BE2C (cell line): ENCODE results near the gene SLC29A1.

Experiments
- DNase-seq: peaks from one replicate; pipeline ENCODE4 v3.0.0-alpha.2; 2020
- H3K27me3 ChIP-seq: fragments of 250-450 bp; sonication (Bioruptor Pico); 2 replicates; pipeline ENCODE4 v1.5.1; 2020; ENCODE audit warnings: mild to moderate bottlenecking
- H3K36me3 ChIP-seq: fragments of 250-450 bp; sonication (Bioruptor Pico); 2 replicates; pipeline ENCODE4 v1.5.1; 2020; ENCODE audit warnings: mild to moderate bottlenecking
- H3K4me1 ChIP-seq: fragments of 250-450 bp; sonication (Bioruptor Pico); 2 replicates; pipeline ENCODE4 v1.5.1; 2020
- H3K4me3 ChIP-seq: 2 replicates; pipeline ENCODE4 v1.5.1; 2011; ENCODE audit warnings: low read depth, low read length
- H3K9me3 ChIP-seq: fragments of 250-450 bp; sonication (Bioruptor Pico); 2 replicates; pipeline ENCODE4 v1.5.1; 2020
- CTCF ChIP-seq: IDR thresholded peaks from 2 replicates; pipeline ENCODE4 v1.5.1; 2012; ENCODE audit warnings: mild to moderate bottlenecking, low read depth, low read length

Gene SLC29A1

GRCh38 chr6:44211284-44211683 is 12.1 kb upstream of the SLC29A1 start:
- no peaks in the 10 kb centered on the region for H3K4me1 ChIP-seq
- no peaks in the 10 kb centered on the region for H3K36me3 ChIP-seq
- no peak for TF ChIP-seq CTCF
- H3K4me3 ChIP-seq: no peak overlapping the region
- no peak for DNase-seq
- no peaks in the 10 kb centered on the region for H3K27me3 ChIP-seq
- no peaks in the 10 kb centered on the region for H3K9me3 ChIP-seq

- DNase-seq: no peak
- H3K9me3 ChIP-seq: no peaks in the 10 kb centered on the region
- no peaks in the 10 kb centered on the region for H3K27me3 ChIP-seq
- TF ChIP-seq CTCF: no peak
- H3K4me3 ChIP-seq: no peak overlapping the region
- no peaks in the 10 kb centered on the region for H3K36me3 ChIP-seq
- peaks cover 15% of the 10 kb centered on the region; the same call in 1 of the 2 replicates for H3K4me1 ChIP-seq
These were observed 9.1 kb upstream of the SLC29A1 start for GRCh38 chr6:44214307-44214706.

GRCh38 chr6:44216677-44217331 is 6.6 kb upstream of the SLC29A1 start, which contains the start of gene MYMX:
MYMX (plus strand) TSS chr6:44216926; CDS start chr6:44217472, 546 bp downstream.
- Histone ChIP-seq H3K9me3 (no peaks in the 10 kb centered on the region), H3K36me3 (no peaks in the 10 kb centered on the region), H3K4me1 (peaks cover 22% of the 10 kb centered on the region), H3K4me3 (no peak within 1 kb of the TSS), H3K27me3 (no peaks in the 10 kb centered on the region)
- TF ChIP-seq CTCF: no peak
- DNase-seq: no peak

- TF ChIP-seq CTCF: no peak
- no peaks in the 10 kb centered on the region for H3K36me3 ChIP-seq
- H3K4me3 ChIP-seq: no peak overlapping the region
- H3K9me3 ChIP-seq: no peaks in the 10 kb centered on the region
- H3K27me3 ChIP-seq: no peaks in the 10 kb centered on the region
- peaks cover 24% of the 10 kb centered on the region for H3K4me1 ChIP-seq
- DNase-seq: peak; percentile 34
These were observed 5.9 kb upstream of the SLC29A1 start for GRCh38 chr6:44217332-44218143.

DNA sequence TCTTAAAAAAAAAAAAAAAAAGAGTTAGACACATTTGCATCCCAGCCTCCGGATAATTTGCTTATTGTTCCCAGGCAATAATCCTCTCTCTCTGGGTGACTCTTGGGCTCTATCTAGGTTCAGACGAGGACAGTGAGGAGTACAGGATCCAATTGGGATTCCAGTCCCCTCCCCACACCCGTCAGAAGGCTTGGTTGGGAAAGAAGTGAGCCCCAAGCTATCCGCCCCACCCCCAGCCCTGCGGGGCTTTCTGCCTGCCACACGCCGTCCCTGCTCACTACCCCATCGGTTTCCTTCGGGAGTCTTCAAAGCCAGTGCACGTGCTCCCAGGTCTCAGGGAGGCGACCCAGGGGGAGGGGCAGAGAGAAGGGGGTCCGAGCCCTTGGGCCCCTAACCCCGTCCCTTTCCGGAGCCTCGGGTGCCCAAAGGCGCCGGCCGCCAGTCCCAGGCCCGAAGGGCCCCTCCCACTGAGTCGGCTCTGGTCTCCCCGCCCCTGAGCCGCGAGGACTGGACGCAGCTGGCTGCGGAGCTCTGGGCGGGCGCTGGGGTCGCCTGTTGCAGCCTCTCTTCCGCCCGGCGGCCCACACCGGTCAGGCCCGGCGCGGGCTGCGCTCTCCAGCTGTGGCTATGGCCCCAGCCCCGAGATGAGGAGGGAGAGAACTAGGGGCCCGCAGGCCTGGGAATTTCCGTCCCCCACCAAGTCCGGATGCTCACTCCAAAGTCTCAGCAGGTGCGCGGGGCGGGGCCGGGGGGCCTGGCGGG is 4.2 kb upstream of the SLC29A1 start:
- Histone ChIP-seq H3K9me3 (no peaks in the 10 kb centered on the region), H3K4me1 (peaks cover 29% of the 10 kb centered on the region), H3K4me3 (peak overlapping the region; percentile 56), H3K36me3 (no peaks in the 10 kb centered on the region), H3K27me3 (no peaks in the 10 kb centered on the region)
- peak; percentile 91 for DNase-seq
- no peak for TF ChIP-seq CTCF
